Small intestine (tissue), 7 donors: ENCODE data around the gene KCNG4. TPM values are rescaled to one million over a fixed set of nuclear protein-coding genes. Genes with fewer than 3 reads are reported as not detected.

Experiments
- DNase-seq, 2 donors: peaks; one replicate each; pipeline versions ENCODE4 v3.0.0 to v3.0.0-alpha.2; 2013
- FAIRE-seq: peaks from 2 replicates; lab custom pipeline; 2012; peaks lifted over from hg19 to GRCh38; lab: Jason Lieb, UNC
- H3K27ac ChIP-seq, 3 donors: one replicate each; pipeline ENCODE4 v1.5.1; 2013; ENCODE audit warnings: low read length in 2 of 3, mild to moderate bottlenecking in 2 of 3, control low read depth in 1 of 3, inconsistent platforms in 1 of 3, low read depth in 1 of 3, moderate library complexity in 1 of 3
- H3K27me3 ChIP-seq, 3 donors: one replicate each; pipeline ENCODE4 v1.6.1; 2013; ENCODE audit warnings: low read length in 3 of 3, inconsistent platforms in 1 of 3; ENCODE audit not compliant: control insufficient read depth in 3 of 3, insufficient read depth in 3 of 3
- H3K36me3 ChIP-seq, 3 donors: one replicate each; pipeline ENCODE4 v1.6.1; 2013; ENCODE audit warnings: low read length in 3 of 3, inconsistent platforms in 1 of 3, low read depth in 1 of 3, mild to moderate bottlenecking in 1 of 3, moderate library complexity in 1 of 3; ENCODE audit not compliant: control insufficient read depth in 3 of 3, insufficient read depth in 2 of 3
- H3K4me1 ChIP-seq, 3 donors: one replicate each; pipeline ENCODE4 v1.6.1; 2013; ENCODE audit warnings: low read length in 2 of 3, inconsistent platforms in 1 of 3, low read depth in 1 of 3, mild to moderate bottlenecking in 1 of 3, moderate library complexity in 1 of 3; ENCODE audit not compliant: control insufficient read depth in 3 of 3, insufficient read depth in 2 of 3
- H3K4me3 ChIP-seq, 3 donors: one replicate each; pipeline ENCODE4 v1.5.1; 2013; ENCODE audit warnings: low read length in 3 of 3, control low read depth in 1 of 3, inconsistent platforms in 1 of 3, low read depth in 1 of 3, mild to moderate bottlenecking in 1 of 3, moderate library complexity in 1 of 3
- H3K9me3 ChIP-seq, 2 donors: one replicate each; pipeline ENCODE4 v1.6.1; 2013; ENCODE audit warnings: low read depth in 1 of 2, low read length in 1 of 2; ENCODE audit not compliant: control insufficient read depth in 2 of 2, insufficient read depth in 1 of 2
- WGBS, 3 donors: extraction: QIAGEN DNeasy Blood & Tissue Kit; methylation state at CpG; one replicate each; pipeline ENCODE4 v1.1.7; 2013; 5-methylcytosine and 5-hydroxymethylcytosine counted together
- polyA plus RNA-seq, 4 donors: library from polyadenylated mRNA; stranded (reverse) in 3 of 4; unstranded in 1 of 4; fragments of 200-250 nt in 3 of 4; fragments of 120-200 nt in 1 of 4; gene quantifications; one replicate each; pipeline versions ENCODE4 v1.2.1 to v1.2.3, GENCODE V29; 2013
- donor health status: healthy with polysubstance abuse.
- donor health status: control.
- donor health status: control.
- donor health status: Bipolar disorder and iron deficiency.
- donor health status: healthy.

Gene KCNG4
- polyA plus RNA-seq, 4 donors: not detected

GRCh38 chr16:84260766-84261554, 21.1 kb upstream of the KCNG4 start:
- WGBS, 3 donors: 83 to 88% (median 85%) methylated on average over 23 of the region's 23 CpGs
- H3K27ac ChIP-seq: no peak overlapping the region
- no peaks in the 10 kb centered on the region for H3K27me3 ChIP-seq

GRCh38 chr16:84259691-84260090, 19.9 kb upstream of the KCNG4 start:
- H3K27ac ChIP-seq: no peak overlapping the region
- no peak for DNase-seq

More at GRCh38 chr16:84260766-84261554, 21.1 kb upstream of the KCNG4 start:
- H3K9me3 ChIP-seq: peaks cover 0 to 5% of the 10 kb centered on the region in 2 donors
- H3K4me1 ChIP-seq: no peaks in the 10 kb centered on the region
- no peaks in the 10 kb centered on the region for H3K36me3 ChIP-seq
- FAIRE-seq (no peak), DNase-seq (no peak)
- H3K4me3 ChIP-seq: no peak overlapping the region

GRCh38 chr16:84258266-84258665, 18.5 kb upstream of the KCNG4 start:
- H3K9me3 ChIP-seq: peaks cover 0 to 12% of the 10 kb centered on the region in 2 donors
- FAIRE-seq (no peak), DNase-seq (no peak)
- no peaks in the 10 kb centered on the region for H3K36me3 ChIP-seq
- WGBS, 3 donors: 89 to 92% (median 89%) methylated on average over 11 of the region's 11 CpGs
- H3K27ac ChIP-seq: no peak overlapping the region
- no peak overlapping the region for H3K4me3 ChIP-seq
- H3K4me1 ChIP-seq: no peaks in the 10 kb centered on the region
- H3K27me3 ChIP-seq: peaks cover 0 to 4% (median 0%) of the 10 kb centered on the region in 3 donors

More at GRCh38 chr16:84259691-84260090, 19.9 kb upstream of the KCNG4 start:
- H3K36me3 ChIP-seq: no peaks in the 10 kb centered on the region
- H3K4me3 ChIP-seq: no peak overlapping the region
- no peak for FAIRE-seq
- no peaks in the 10 kb centered on the region for H3K4me1 ChIP-seq
- peaks cover 0 to 12% of the 10 kb centered on the region in 2 donors for H3K9me3 ChIP-seq
- WGBS, 3 donors: 89 to 93% (median 91%) methylated on average over 3 of the region's 3 CpGs
- H3K27me3 ChIP-seq: peaks cover 0 to 4% (median 0%) of the 10 kb centered on the region in 3 donors

GRCh38 chr16:84255050-84255810, 15.4 kb upstream of the KCNG4 start:
- H3K4me3 ChIP-seq: no peak overlapping the region
- peaks cover 0 to 12% of the 10 kb centered on the region in 2 donors for H3K9me3 ChIP-seq
- H3K27me3 ChIP-seq: peaks cover 0 to 4% (median 0%) of the 10 kb centered on the region in 3 donors
- DNase-seq: no peak
- FAIRE-seq: no peak
- H3K27ac ChIP-seq: no peak overlapping the region
- H3K4me1 ChIP-seq: no peaks in the 10 kb centered on the region
- H3K36me3 ChIP-seq: no peaks in the 10 kb centered on the region
- 90 to 92% (median 90%) methylated on average over 4 of the region's 4 CpGs for WGBS, 3 donors

- Histone ChIP-seq H3K4me3 (no peak overlapping the region), H3K9me3 (peaks cover 0 to 12% of the 10 kb centered on the region in 2 donors), H3K4me1 (no peaks in the 10 kb centered on the region), H3K27me3 (peaks cover 0 to 4% (median 0%) of the 10 kb centered on the region in 3 donors), H3K27ac (no peak overlapping the region), H3K36me3 (no peaks in the 10 kb centered on the region)
- WGBS, 3 donors: 47 to 76% (median 64%) methylated on average over 4 of the region's 4 CpGs
- FAIRE-seq (no peak), DNase-seq (no peak)
Observed at GRCh38 chr16:84254062-84254461, 14.2 kb upstream of the KCNG4 start.

- peaks cover 0 to 4% (median 0%) of the 10 kb centered on the region in 3 donors for H3K27me3 ChIP-seq
- H3K36me3 ChIP-seq: no peaks in the 10 kb centered on the region
- no peak for DNase-seq
- peaks cover 0 to 9% of the 10 kb centered on the region in 2 donors for H3K9me3 ChIP-seq
- H3K4me1 ChIP-seq: no peaks in the 10 kb centered on the region
- no peak overlapping the region for H3K27ac ChIP-seq
- 70 to 82% (median 74%) methylated on average over 4 of the region's 4 CpGs for WGBS, 3 donors
- no peak overlapping the region for H3K4me3 ChIP-seq
- FAIRE-seq: no peak
Observed at GRCh38 chr16:84253173-84253572, 13.4 kb upstream of the KCNG4 start.

- H3K4me3 ChIP-seq: no peak overlapping the region
- no peak overlapping the region for H3K27ac ChIP-seq
- H3K4me1 ChIP-seq: no peaks in the 10 kb centered on the region
- peaks cover 0 to 4% (median 0%) of the 10 kb centered on the region in 3 donors for H3K27me3 ChIP-seq
- DNase-seq (no peak), FAIRE-seq (no peak)
- H3K36me3 ChIP-seq: no peaks in the 10 kb centered on the region
- peaks cover 0 to 7% of the 10 kb centered on the region in 2 donors for H3K9me3 ChIP-seq
- 36 to 61% (median 51%) methylated on average over 7 of the region's 7 CpGs for WGBS, 3 donors
Observed at GRCh38 chr16:84252184-84252583, 12.4 kb upstream of the KCNG4 start.

- WGBS, 3 donors: 87 to 89% (median 88%) methylated on average over 5 of the region's 5 CpGs
- Histone ChIP-seq H3K9me3 (no peaks in the 10 kb centered on the region), H3K27ac (no peak overlapping the region), H3K4me1 (no peaks in the 10 kb centered on the region), H3K27me3 (no peaks in the 10 kb centered on the region), H3K36me3 (no peaks in the 10 kb centered on the region), H3K4me3 (no peak overlapping the region)
- FAIRE-seq (no peak), DNase-seq (no peak)
Observed at GRCh38 chr16:84247844-84248243, 8.0 kb upstream of the KCNG4 start.
